ENCODE data around the gene LRRFIP1. TPM values are rescaled to one million over a fixed set of nuclear protein-coding genes. Genes with fewer than 3 reads are reported as not detected.
A peak's percentile ranks its signal among the peaks of the same experiment; 100 is the strongest.

The LRRFIP1 gene
- total and polyA plus RNA-seq, 2 of the 13 experiments (the other 11 are each of a cell fraction or from before 2014, with no cell fraction given) = 15.9 to 40.5 TPM

DNA sequence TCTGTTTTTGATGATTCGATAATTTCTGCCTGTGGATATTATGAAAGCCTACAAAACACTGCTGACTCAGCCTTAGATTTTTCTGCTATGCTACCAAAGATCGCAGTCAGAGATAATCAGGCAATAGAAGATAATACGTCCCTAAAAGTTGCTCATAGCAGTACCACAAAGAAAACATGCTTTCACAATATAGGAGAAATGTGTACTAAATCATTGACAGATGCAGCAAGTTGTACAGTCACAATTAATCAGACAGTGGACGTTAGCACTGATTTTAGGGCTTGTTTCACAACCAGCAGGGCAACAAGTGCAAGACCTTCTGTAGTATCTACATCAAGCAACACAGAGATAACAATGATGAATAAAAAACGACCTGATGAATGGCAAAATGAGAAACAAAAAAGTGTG lies 190.7 kb downstream of the LRRFIP1 start:
- no peak for DNase-seq (ENCODE audit: low spot score)
- TF ChIP-seq MAFK (conservative IDR thresholded peaks at IDR 0.05 in 1 of 2, IDR thresholded peaks at IDR 0.05 in 1 of 2; ENCODE audit: low read length in 2 of 2) (peak; percentile 78 to 86), MAFF (IDR thresholded peaks at IDR 0.05; ENCODE audit: low read depth, low read length) (peak; percentile 83), NFYC (CRISPR knock-in tag; IDR thresholded peaks at IDR 0.05) (no peak)
- Histone ChIP-seq H2AFZ (ENCODE audit: low read length) (no peak overlapping the region), H3K9ac (ENCODE audit: insufficient read depth, low read depth, low read length) (no peak overlapping the region), H3K79me2 (ENCODE audit: insufficient read depth, low read length) (no peaks in the 10 kb centered on the region), H3K4me3 (replicated peaks in 1 of 3; ENCODE audit: insufficient read depth in 1 of 3, low read depth in 2 of 3, low read length in 3 of 3) (no peak overlapping the region), H3K36me3 (replicated peaks in 1 of 2; ENCODE audit: control insufficient read depth in 1 of 2, insufficient read depth in 2 of 2, low read length in 2 of 2) (no peaks in the 10 kb centered on the region), H3K27me3 (ENCODE audit: control insufficient read depth in 1 of 2, insufficient read depth in 2 of 2, low read length in 2 of 2) (0 out of 5 replicates have a peak, but pooled peaks cover 0 to 4% of the 10 kb centered on the region in 2 experiments), H3K4me2 (ENCODE audit: low read depth, low read length) (no peak overlapping the region), H4K20me1 (ENCODE audit: insufficient read depth, low read length) (no peaks in the 10 kb centered on the region), H3K9me3 (ENCODE audit: low read length) (no peaks in the 10 kb centered on the region), H3K4me1 (ENCODE audit: insufficient read depth, low read length) (no peaks in the 10 kb centered on the region), H3K27ac (ENCODE audit: extremely low read length, insufficient read depth, low read length) (no peak overlapping the region)
- no peak for FAIRE-seq
- ATAC-seq = no peak
- ChIA-PET POLR2A (no interaction called here), CTCF (ENCODE audit: low intra/inter-chr PET ratio, low total read pairs) (no interaction called here)
- intact Hi-C loops (cut with micrococcal nuclease; ENCODE audit: unreplicated experiment) = no loop called here
- BruUV-seq (replicated peaks) = no TSS peak
- in situ Hi-C loops (cut with HindIII; ENCODE audit: extremely low pct_ligation_motif_present, low pct_unique_long_range_greater_than_20kb) = no loop called here
- whole genome bisulfite sequencing (ENCODE audit: low lambda C conversion rate) = 7% methylated on average over 5 of the region's 5 CpGs

DNA sequence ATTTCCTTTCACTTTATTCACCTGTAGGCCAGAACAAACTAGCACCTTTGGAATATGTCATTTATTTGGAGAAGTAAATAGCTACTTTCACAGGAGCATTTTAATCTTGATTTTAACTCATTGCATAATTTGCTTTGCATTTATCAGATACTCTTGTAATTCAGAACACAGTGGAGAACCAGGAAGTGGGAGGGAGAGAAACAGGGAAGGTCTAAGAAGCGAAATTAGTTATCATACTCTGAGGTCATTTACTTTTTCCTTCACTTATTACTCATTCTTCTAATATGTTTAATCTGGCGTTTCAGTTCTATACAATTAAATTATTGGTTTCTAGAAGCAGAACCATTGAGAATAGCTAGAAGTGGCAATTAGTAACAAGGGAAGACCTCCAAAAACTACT lies 191.8 kb downstream of the LRRFIP1 start:
- H3K9me3 ChIP-seq (ENCODE audit: low read length) = no peaks in the 10 kb centered on the region
- no peak overlapping the region for H3K4me3 ChIP-seq (replicated peaks in 1 of 3; ENCODE audit: insufficient read depth in 1 of 3, low read depth in 2 of 3, low read length in 3 of 3)
- ChIA-PET POLR2A (no interaction called here), CTCF (ENCODE audit: low intra/inter-chr PET ratio, low total read pairs) (no interaction called here)
- whole genome bisulfite sequencing (ENCODE audit: low lambda C conversion rate) = 2% methylated on average over 2 of the region's 2 CpGs
- no peaks in the 10 kb centered on the region for H3K4me1 ChIP-seq (ENCODE audit: insufficient read depth, low read length)
- no peak overlapping the region for H2AFZ ChIP-seq (ENCODE audit: low read length)
- no peak overlapping the region for H3K9ac ChIP-seq (ENCODE audit: insufficient read depth, low read depth, low read length)
- DNase-seq (ENCODE audit: low spot score) (no peak), ATAC-seq (no peak), FAIRE-seq (no peak)
- H3K36me3 ChIP-seq (replicated peaks in 1 of 2; ENCODE audit: control insufficient read depth in 1 of 2, insufficient read depth in 2 of 2, low read length in 2 of 2) = no peaks in the 10 kb centered on the region
- no TSS peak for BruUV-seq (replicated peaks)
- no peak for TF ChIP-seq MXD4 (CRISPR knock-in tag; IDR thresholded peaks at IDR 0.05)
- TF ChIP-seq ZNF747 (CRISPR knock-in tag; IDR thresholded peaks at IDR 0.05; ENCODE audit: borderline replicate concordance) = no peak
- no peak for TF ChIP-seq DR1 (CRISPR knock-in tag; IDR thresholded peaks at IDR 0.05)
- TF ChIP-seq PAF1 (CRISPR knock-in tag; IDR thresholded peaks at IDR 0.05) = no peak
- TF ChIP-seq, protein P1, sequence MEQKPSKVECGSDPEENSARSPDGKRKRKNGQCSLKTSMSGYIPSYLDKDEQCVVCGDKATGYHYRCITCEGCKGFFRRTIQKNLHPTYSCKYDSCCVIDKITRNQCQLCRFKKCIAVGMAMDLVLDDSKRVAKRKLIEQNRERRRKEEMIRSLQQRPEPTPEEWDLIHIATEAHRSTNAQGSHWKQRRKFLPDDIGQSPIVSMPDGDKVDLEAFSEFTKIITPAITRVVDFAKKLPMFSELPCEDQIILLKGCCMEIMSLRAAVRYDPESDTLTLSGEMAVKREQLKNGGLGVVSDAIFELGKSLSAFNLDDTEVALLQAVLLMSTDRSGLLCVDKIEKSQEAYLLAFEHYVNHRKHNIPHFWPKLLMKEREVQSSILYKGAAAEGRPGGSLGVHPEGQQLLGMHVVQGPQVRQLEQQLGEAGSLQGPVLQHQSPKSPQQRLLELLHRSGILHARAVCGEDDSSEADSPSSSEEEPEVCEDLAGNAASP (CRISPR knock-in tag; IDR thresholded peaks at IDR 0.05; ENCODE audit: borderline replicate concordance) = no peak
- TF ChIP-seq TRAFD1 (CRISPR knock-in tag; IDR thresholded peaks at IDR 0.05; ENCODE audit: borderline replicate concordance) = no peak
- no peak for TF ChIP-seq TGIF2 (CRISPR knock-in tag; IDR thresholded peaks at IDR 0.05)
- TF ChIP-seq SP4 (CRISPR knock-in tag; IDR thresholded peaks at IDR 0.05) = no peak
- no peak for TF ChIP-seq HNRNPL (IDR thresholded peaks at IDR 0.05; ENCODE audit: low read depth, low read length)
- no peak for TF ChIP-seq ZNF746 (CRISPR knock-in tag; IDR thresholded peaks at IDR 0.05)
- TF ChIP-seq TBL1XR1 (IDR thresholded peaks at IDR 0.05; ENCODE audit: borderline replicate concordance, low read length, partially characterized antibody) = no peak
- TF ChIP-seq ZMAT3 (CRISPR knock-in tag; conservative IDR thresholded peaks at IDR 0.05) = no peak
- intact Hi-C loops (cut with micrococcal nuclease; ENCODE audit: unreplicated experiment) = no loop called here
- H4K20me1 ChIP-seq (ENCODE audit: insufficient read depth, low read length) = no peaks in the 10 kb centered on the region
- in situ Hi-C loops (cut with HindIII; ENCODE audit: extremely low pct_ligation_motif_present, low pct_unique_long_range_greater_than_20kb) = no loop called here
- H3K27me3 ChIP-seq (ENCODE audit: control insufficient read depth in 1 of 2, insufficient read depth in 2 of 2, low read length in 2 of 2) = peaks cover 0 to 4% of the 10 kb centered on the region in 2 experiments; a peak in 1 of 5 replicates
- H3K27ac ChIP-seq (ENCODE audit: extremely low read length, insufficient read depth, low read length) = no peak overlapping the region
- H3K4me2 ChIP-seq (ENCODE audit: low read depth, low read length) = no peak overlapping the region
- H3K79me2 ChIP-seq (ENCODE audit: insufficient read depth, low read length) = no peaks in the 10 kb centered on the region

All from HepG2 (cell line).